ENCODE results near the gene GNAO1.

DNA sequence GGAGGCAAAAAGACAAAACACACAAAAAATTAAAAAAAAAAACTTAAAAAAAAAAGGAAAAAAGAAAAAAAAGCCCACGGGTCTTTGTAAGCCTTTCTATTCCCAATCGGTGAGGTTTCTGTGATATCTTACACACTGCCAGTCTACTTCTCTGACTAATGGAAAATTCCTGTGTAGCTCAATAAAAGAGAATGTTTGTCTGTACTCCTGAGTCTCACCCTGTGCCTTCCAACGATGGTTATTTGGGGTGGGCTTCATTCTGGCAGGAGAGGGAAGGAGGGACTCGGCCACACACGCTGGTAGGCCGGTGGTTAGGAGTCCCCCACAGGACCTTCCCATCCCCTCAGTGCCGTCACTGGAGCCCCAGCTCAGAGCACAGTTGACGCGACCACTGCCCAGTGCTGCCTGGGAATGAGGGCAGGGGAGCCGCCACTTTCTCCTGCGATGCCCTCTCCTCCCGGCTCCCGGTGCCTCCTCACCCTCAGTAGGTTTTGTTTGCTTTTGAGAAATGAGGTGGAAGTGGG, 166.0 kb downstream of the GNAO1 start:
- TF ChIP-seq, protein P1, sequence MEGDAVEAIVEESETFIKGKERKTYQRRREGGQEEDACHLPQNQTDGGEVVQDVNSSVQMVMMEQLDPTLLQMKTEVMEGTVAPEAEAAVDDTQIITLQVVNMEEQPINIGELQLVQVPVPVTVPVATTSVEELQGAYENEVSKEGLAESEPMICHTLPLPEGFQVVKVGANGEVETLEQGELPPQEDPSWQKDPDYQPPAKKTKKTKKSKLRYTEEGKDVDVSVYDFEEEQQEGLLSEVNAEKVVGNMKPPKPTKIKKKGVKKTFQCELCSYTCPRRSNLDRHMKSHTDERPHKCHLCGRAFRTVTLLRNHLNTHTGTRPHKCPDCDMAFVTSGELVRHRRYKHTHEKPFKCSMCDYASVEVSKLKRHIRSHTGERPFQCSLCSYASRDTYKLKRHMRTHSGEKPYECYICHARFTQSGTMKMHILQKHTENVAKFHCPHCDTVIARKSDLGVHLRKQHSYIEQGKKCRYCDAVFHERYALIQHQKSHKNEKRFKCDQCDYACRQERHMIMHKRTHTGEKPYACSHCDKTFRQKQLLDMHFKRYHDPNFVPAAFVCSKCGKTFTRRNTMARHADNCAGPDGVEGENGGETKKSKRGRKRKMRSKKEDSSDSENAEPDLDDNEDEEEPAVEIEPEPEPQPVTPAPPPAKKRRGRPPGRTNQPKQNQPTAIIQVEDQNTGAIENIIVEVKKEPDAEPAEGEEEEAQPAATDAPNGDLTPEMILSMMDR (optimal IDR thresholded peaks at IDR 0.05 in 1 of 3, IDR thresholded peaks at IDR 0.05 in 1 of 3, conservative IDR thresholded peaks at IDR 0.05 in 1 of 3; ENCODE audit: extremely low read depth in 1 of 3, insufficient read depth in 2 of 3, low read length in 3 of 3) = no peak
- TF ChIP-seq EZH2 (IDR thresholded peaks at IDR 0.05; ENCODE audit: low read length) = no peak

All from keratinocyte (primary cell).